Mesendoderm (in vitro differentiated cells): ENCODE measurements around the gene SRC.

Source experiments
- DNase-seq: peaks from one replicate; pipeline ENCODE4 v3.0.0; 2013
- H2AK5ac ChIP-seq: 2 replicates; pipeline ENCODE4 v1.6.1; 2013; ENCODE audit warnings: low read length, inconsistent platforms
- H2BK120ac ChIP-seq: 2 replicates; pipeline ENCODE4 v1.6.1; 2013; ENCODE audit warnings: low read depth, mild to moderate bottlenecking, low read length, moderate library complexity, mixed read lengths
- H2BK15ac ChIP-seq: replicated peaks from 2 replicates; pipeline ENCODE4 v1.6.1; 2013; ENCODE audit warnings: low read depth, mild to moderate bottlenecking, moderate library complexity
- H2BK5ac ChIP-seq: 2 replicates; pipeline ENCODE4 v1.6.1; 2013; ENCODE audit warnings: low read length, inconsistent platforms
- H3K18ac ChIP-seq: 2 replicates; pipeline ENCODE4 v1.6.1; 2013; ENCODE audit warnings: mild to moderate bottlenecking, low read length, mixed read lengths
- H3K23ac ChIP-seq: one replicate; pipeline ENCODE4 v1.6.1; 2013; ENCODE audit warnings: low read length
- H3K27ac ChIP-seq: 2 replicates; pipeline ENCODE4 v1.5.1; 2013; ENCODE audit warnings: low read depth, mild to moderate bottlenecking, inconsistent platforms, low read length, moderate library complexity
- H3K27me3 ChIP-seq: 2 replicates; pipeline ENCODE4 v1.6.1; 2013; ENCODE audit warnings: low read length, control low read depth, mild to moderate bottlenecking, inconsistent platforms; ENCODE audit not compliant: insufficient read depth, poor library complexity
- H3K36me3 ChIP-seq: 2 replicates; pipeline ENCODE4 v1.6.1; 2013; ENCODE audit warnings: low read length, inconsistent platforms; ENCODE audit not compliant: control insufficient read depth, insufficient read depth
- H3K4ac ChIP-seq: one replicate; pipeline ENCODE4 v1.6.1; 2013; ENCODE audit warnings: low read depth, mild to moderate bottlenecking, low read length, moderate library complexity
- H3K4me1 ChIP-seq: 2 replicates; pipeline ENCODE4 v1.6.1; 2013; ENCODE audit warnings: low read depth, low read length, inconsistent platforms; ENCODE audit not compliant: control insufficient read depth
- H3K4me2 ChIP-seq: 2 replicates; pipeline ENCODE4 v1.6.1; 2013; ENCODE audit warnings: low read length
- H3K4me3 ChIP-seq: 2 replicates; pipeline ENCODE4 v1.5.1; 2013; ENCODE audit warnings: mild to moderate bottlenecking, low read length
- H3K56ac ChIP-seq: one replicate; pipeline ENCODE4 v1.6.1; 2013; ENCODE audit warnings: low read length
- H3K79me1 ChIP-seq: 2 replicates; pipeline ENCODE4 v1.6.1; 2013; ENCODE audit warnings: low read length, inconsistent platforms
- H3K79me2 ChIP-seq: 2 replicates; pipeline ENCODE4 v1.6.1; 2013; ENCODE audit warnings: mild to moderate bottlenecking, low read length; ENCODE audit not compliant: control insufficient read depth, insufficient read depth
- H3K9ac ChIP-seq: 2 replicates; pipeline ENCODE4 v1.6.1; 2013; ENCODE audit warnings: low read length, inconsistent platforms
- H4K5ac ChIP-seq: one replicate; pipeline ENCODE4 v1.6.1; 2013; ENCODE audit warnings: low read length
- H4K8ac ChIP-seq: one replicate; pipeline ENCODE4 v1.6.1; 2013; ENCODE audit warnings: low read depth, mild to moderate bottlenecking, control low read depth, low read length, moderate library complexity
- WGBS: extraction: QIAGEN DNeasy Blood & Tissue Kit; methylation state at CpG from one replicate; pipeline ENCODE4 v1.1.7; 2013; ENCODE audit warnings: low lambda C conversion rate, missing lambda C conversion rate; ENCODE audit not compliant: insufficient coverage; ENCODE audit errors: extremely low coverage; 5-methylcytosine and 5-hydroxymethylcytosine counted together

The SRC gene

DNA sequence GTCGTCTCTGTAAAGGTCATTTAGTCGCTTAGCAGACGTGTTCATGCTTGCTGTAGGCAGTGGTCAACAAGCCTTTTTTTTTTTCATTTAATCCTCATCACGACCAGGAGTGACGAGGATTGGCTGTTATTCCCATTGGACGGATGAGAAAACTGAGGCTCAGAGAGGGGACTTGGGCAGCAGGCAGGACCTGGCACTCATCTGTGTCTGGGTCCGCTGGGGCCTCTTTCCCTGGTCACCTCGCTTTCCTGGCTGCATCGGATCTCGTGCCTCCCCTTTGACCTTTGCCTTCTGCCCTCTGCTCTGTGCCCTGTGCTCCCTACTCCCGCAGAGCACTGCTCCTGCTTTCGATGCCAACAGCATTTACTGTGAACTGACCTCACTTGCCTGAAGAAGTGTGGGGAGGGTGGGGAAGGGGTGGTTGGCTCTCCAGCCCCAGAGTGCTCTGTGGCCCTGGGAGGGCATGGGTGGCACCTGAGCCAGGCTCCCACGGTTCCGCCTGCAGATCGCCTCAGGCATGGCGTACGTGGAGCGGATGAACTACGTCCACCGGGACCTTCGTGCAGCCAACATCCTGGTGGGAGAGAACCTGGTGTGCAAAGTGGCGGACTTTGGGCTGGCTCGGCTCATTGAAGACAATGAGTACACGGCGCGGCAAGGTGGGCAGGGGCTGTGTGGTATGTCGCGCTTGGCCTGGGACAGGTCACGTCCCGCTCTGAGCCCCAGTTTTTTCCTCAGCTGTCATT, 56.2 kb downstream of the SRC start:
- no peak overlapping the region for H2AK5ac ChIP-seq
- no peak overlapping the region for H3K27ac ChIP-seq
- H3K36me3 ChIP-seq: peaks cover 4% of the 10 kb centered on the region

DNA sequence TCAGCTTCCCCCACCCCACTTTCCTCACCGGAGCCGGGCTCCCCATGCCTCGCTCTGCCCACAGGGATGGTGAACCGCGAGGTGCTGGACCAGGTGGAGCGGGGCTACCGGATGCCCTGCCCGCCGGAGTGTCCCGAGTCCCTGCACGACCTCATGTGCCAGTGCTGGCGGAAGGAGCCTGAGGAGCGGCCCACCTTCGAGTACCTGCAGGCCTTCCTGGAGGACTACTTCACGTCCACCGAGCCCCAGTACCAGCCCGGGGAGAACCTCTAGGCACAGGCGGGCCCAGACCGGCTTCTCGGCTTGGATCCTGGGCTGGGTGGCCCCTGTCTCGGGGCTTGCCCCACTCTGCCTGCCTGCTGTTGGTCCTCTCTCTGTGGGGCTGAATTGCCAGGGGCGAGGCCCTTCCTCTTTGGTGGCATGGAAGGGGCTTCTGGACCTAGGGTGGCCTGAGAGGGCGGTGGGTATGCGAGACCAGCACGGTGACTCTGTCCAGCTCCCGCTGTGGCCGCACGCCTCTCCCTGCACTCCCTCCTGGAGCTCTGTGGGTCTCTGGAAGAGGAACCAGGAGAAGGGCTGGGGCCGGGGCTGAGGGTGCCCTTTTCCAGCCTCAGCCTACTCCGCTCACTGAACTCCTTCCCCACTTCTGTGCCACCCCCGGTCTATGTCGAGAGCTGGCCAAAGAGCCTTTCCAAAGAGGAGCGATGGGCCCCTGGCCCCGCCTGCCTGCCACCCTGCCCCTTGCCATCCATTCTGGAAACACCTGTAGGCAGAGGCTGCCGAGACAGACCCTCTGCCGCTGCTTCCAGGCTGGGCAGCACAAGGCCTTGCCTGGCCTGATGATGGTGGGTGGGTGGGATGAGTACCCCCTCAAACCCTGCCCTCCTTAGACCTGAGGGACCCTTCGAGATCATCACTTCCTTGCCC, 57.4 kb downstream of the SRC start:
- H4K5ac ChIP-seq: no peak overlapping the region
- H3K23ac ChIP-seq: no peak overlapping the region
- no peak overlapping the region for H3K9ac ChIP-seq
- no peak overlapping the region for H3K4ac ChIP-seq
- no peak overlapping the region for H2BK120ac ChIP-seq
- H3K4me2 ChIP-seq: no peak overlapping the region
- H3K79me2 ChIP-seq: no peaks in the 10 kb centered on the region
- no peak overlapping the region for H3K4me3 ChIP-seq
- no peak for DNase-seq
- H3K79me1 ChIP-seq: no peaks in the 10 kb centered on the region
- H4K8ac ChIP-seq: no peak overlapping the region
- no peak overlapping the region for H2AK5ac ChIP-seq
- WGBS: no CpG with 5 or more reads among the region's 37 CpGs
- no peak overlapping the region for H2BK15ac ChIP-seq
- H3K36me3 ChIP-seq: peaks cover 4% of the 10 kb centered on the region
- no peak overlapping the region for H3K56ac ChIP-seq
- H3K4me1 ChIP-seq: no peaks in the 10 kb centered on the region
- no peak overlapping the region for H3K27ac ChIP-seq
- H2BK5ac ChIP-seq: no peak overlapping the region
- H3K18ac ChIP-seq: no peak overlapping the region
- H3K27me3 ChIP-seq: no peaks in the 10 kb centered on the region

More for the DNA sequence above, 56.2 kb downstream of the SRC start:
- no CpG with 5 or more reads among the region's 30 CpGs for WGBS
- H2BK5ac ChIP-seq: no peak overlapping the region
- H3K4me1 ChIP-seq: peaks cover under 1% of the 10 kb centered on the region
- no peak overlapping the region for H4K8ac ChIP-seq
- no peak overlapping the region for H3K23ac ChIP-seq
- H3K79me2 ChIP-seq: no peaks in the 10 kb centered on the region
- H3K79me1 ChIP-seq: peaks cover under 1% of the 10 kb centered on the region
- H3K4me3 ChIP-seq: no peak overlapping the region
- H3K9ac ChIP-seq: no peak overlapping the region
- H2BK120ac ChIP-seq: no peak overlapping the region
- no peak overlapping the region for H3K56ac ChIP-seq
- no peak overlapping the region for H2BK15ac ChIP-seq
- no peak overlapping the region for H4K5ac ChIP-seq
- H3K27me3 ChIP-seq: no peaks in the 10 kb centered on the region
- no peak overlapping the region for H3K4me2 ChIP-seq
- no peak overlapping the region for H3K18ac ChIP-seq
- no peak overlapping the region for H3K4ac ChIP-seq
- DNase-seq: no peak

DNA sequence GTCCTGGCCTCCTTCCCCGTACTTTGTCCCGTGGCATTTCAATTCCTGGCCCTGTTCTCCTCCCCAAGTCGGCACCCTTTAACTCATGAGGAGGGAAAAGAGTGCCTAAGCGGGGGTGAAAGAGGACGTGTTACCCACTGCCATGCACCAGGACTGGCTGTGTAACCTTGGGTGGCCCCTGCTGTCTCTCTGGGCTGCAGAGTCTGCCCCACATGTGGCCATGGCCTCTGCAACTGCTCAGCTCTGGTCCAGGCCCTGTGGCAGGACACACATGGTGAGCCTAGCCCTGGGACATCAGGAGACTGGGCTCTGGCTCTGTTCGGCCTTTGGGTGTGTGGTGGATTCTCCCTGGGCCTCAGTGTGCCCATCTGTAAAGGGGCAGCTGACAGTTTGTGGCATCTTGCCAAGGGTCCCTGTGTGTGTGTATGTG, 58.5 kb downstream of the SRC start:
- no CpG with 5 or more reads among the region's 6 CpGs for WGBS
- Histone ChIP-seq H2AK5ac (no peak overlapping the region), H2BK15ac (no peak overlapping the region), H3K9ac (no peak overlapping the region), H3K27ac (no peak overlapping the region), H2BK5ac (no peak overlapping the region), H3K4me3 (no peak overlapping the region), H4K8ac (no peak overlapping the region), H3K4me1 (no peaks in the 10 kb centered on the region), H4K5ac (no peak overlapping the region), H3K4me2 (no peak overlapping the region), H3K36me3 (peaks cover 3% of the 10 kb centered on the region), H3K18ac (no peak overlapping the region), H3K56ac (no peak overlapping the region), H3K79me2 (no peaks in the 10 kb centered on the region), H2BK120ac (no peak overlapping the region), H3K4ac (no peak overlapping the region), H3K27me3 (no peaks in the 10 kb centered on the region), H3K23ac (no peak overlapping the region), H3K79me1 (no peaks in the 10 kb centered on the region)
- no peak for DNase-seq

GRCh38 chr20:37405351-37405897, 59.5 kb downstream of the SRC start:
- no peak overlapping the region for H4K8ac ChIP-seq
- no peak overlapping the region for H3K9ac ChIP-seq
- no peak overlapping the region for H3K4me3 ChIP-seq
- H3K23ac ChIP-seq: no peak overlapping the region
- H3K4me1 ChIP-seq: no peaks in the 10 kb centered on the region
- H3K27me3 ChIP-seq: no peaks in the 10 kb centered on the region
- peaks cover 3% of the 10 kb centered on the region for H3K36me3 ChIP-seq
- no peak overlapping the region for H4K5ac ChIP-seq
- H3K4me2 ChIP-seq: no peak overlapping the region
- H2AK5ac ChIP-seq: no peak overlapping the region
- H3K79me1 ChIP-seq: no peaks in the 10 kb centered on the region
- H2BK120ac ChIP-seq: no peak overlapping the region
- H3K56ac ChIP-seq: no peak overlapping the region
- no peak overlapping the region for H3K4ac ChIP-seq
- WGBS: no CpG with 5 or more reads among the region's 11 CpGs
- H2BK5ac ChIP-seq: no peak overlapping the region
- DNase-seq: no peak
- H2BK15ac ChIP-seq: no peak overlapping the region
- H3K27ac ChIP-seq: no peak overlapping the region
- no peak overlapping the region for H3K18ac ChIP-seq
- no peaks in the 10 kb centered on the region for H3K79me2 ChIP-seq

- H3K36me3 ChIP-seq: peaks cover under 1% of the 10 kb centered on the region
These were observed 60.4 kb downstream of the SRC start for GRCh38 chr20:37406010-37406998.

More at GRCh38 chr20:37406010-37406998, 60.4 kb downstream of the SRC start:
- Histone ChIP-seq H3K79me2 (no peaks in the 10 kb centered on the region), H2BK5ac (no peak overlapping the region), H3K18ac (no peak overlapping the region), H3K23ac (peak overlapping the region; percentile 72), H3K79me1 (no peaks in the 10 kb centered on the region), H3K4ac (no peak overlapping the region), H2BK120ac (no peak overlapping the region), H3K56ac (peak overlapping the region; percentile 65), H3K4me1 (no peaks in the 10 kb centered on the region), H3K4me2 (peak overlapping the region; percentile 64), H3K27ac (no peak overlapping the region), H3K27me3 (no peaks in the 10 kb centered on the region), H4K5ac (no peak overlapping the region), H2AK5ac (no peak overlapping the region), H3K9ac (peak overlapping the region; percentile 77), H3K4me3 (no peak overlapping the region), H2BK15ac (no peak overlapping the region), H4K8ac (no peak overlapping the region)
- DNase-seq: no peak
- no CpG with 5 or more reads among the region's 49 CpGs for WGBS
